GM18870 (cell line): ENCODE results near the gene RNF38.
"Not testable (repeated sequence)": the region's sequence is repeated elsewhere in the genome, so short reads cannot be mapped to it uniquely, and the experiment has no call there.

Source experiments
- ATAC-seq: cut with Tn5 transposase; IDR thresholded peaks from one replicate; pipeline ENCODE4 v1.9.1; 2021; ENCODE audit warnings: moderate library complexity; ENCODE audit not compliant: unreplicated experiment

Gene RNF38

GRCh38 chr9:36407122-36407723 is 7.2 kb upstream of the RNF38 start:
- ATAC-seq: no peak

GRCh38 chr9:36402536-36402935 is 2.5 kb upstream of the RNF38 start:
- ATAC-seq: no peak

GRCh38 chr9:36401897-36402480 is 1.9 kb upstream of the RNF38 start:
- no peak for ATAC-seq

- ATAC-seq: peak; percentile 31
Observed at GRCh38 chr9:36401164-36401740, 1.2 kb upstream of the RNF38 start.

- ATAC-seq: peak; percentile 41
Observed at GRCh38 chr9:36400332-36401163, 479 bp upstream of the RNF38 start.

GRCh38 chr9:36398745-36399144 is 1.3 kb downstream of the RNF38 start:
- no peak for ATAC-seq

- ATAC-seq: no peak
Observed at GRCh38 chr9:36396985-36397384, 3.1 kb downstream of the RNF38 start.

- ATAC-seq: no peak
Observed at GRCh38 chr9:36392489-36392888, 7.6 kb downstream of the RNF38 start.

- no peak for ATAC-seq
Observed at GRCh38 chr9:36389590-36389989, 10.5 kb downstream of the RNF38 start.

GRCh38 chr9:36386396-36386965 is 13.6 kb downstream of the RNF38 start:
- not testable (repeated sequence) for ATAC-seq

GRCh38 chr9:36382484-36382883 is 17.6 kb downstream of the RNF38 start:
- ATAC-seq: no peak

GRCh38 chr9:36364577-36364976 is 35.5 kb downstream of the RNF38 start:
- no peak for ATAC-seq

GRCh38 chr9:36363448-36363847 is 36.6 kb downstream of the RNF38 start:
- ATAC-seq: no peak

- ATAC-seq: no peak
Observed at GRCh38 chr9:36358486-36358885, 41.6 kb downstream of the RNF38 start.

- ATAC-seq: no peak
Observed at GRCh38 chr9:36357639-36358038, 42.4 kb downstream of the RNF38 start.

GRCh38 chr9:36346569-36346968 is 53.5 kb downstream of the RNF38 start:
- no peak for ATAC-seq

- ATAC-seq: no peak
Observed at GRCh38 chr9:36345103-36345846, 54.8 kb downstream of the RNF38 start.

- ATAC-seq: no peak
Observed at GRCh38 chr9:36341936-36342577, 58.0 kb downstream of the RNF38 start.

- ATAC-seq: no peak
Observed at GRCh38 chr9:36337865-36338264, 62.2 kb downstream of the RNF38 start.

GRCh38 chr9:36337002-36337401 is 63.1 kb downstream of the RNF38 start:
- no peak for ATAC-seq
